Coronary artery (tissue), 2 donors: Measurements from ENCODE around the gene COL9A1.
"Not testable (repeated sequence)": the region's sequence is repeated elsewhere in the genome, so short reads cannot be mapped to it uniquely, and the experiment has no call there.

Experiments
- DNase-seq: peaks from one replicate; pipeline ENCODE4 v3.0.0-alpha.2; 2017; ENCODE audit warnings: low spot score
- H3K27ac ChIP-seq, 2 donors: fragments of 200-600 bp; sonication (generic); one replicate each; pipeline ENCODE4 v1.5.1; 2016 to 2019
- H3K4me3 ChIP-seq: fragments of 200-600 bp; sonication (generic); 2 replicates; pipeline ENCODE4 v1.5.1; 2016; ENCODE audit warnings: mild to moderate bottlenecking, moderate library complexity
- CTCF ChIP-seq: fragments of 200-600 bp; sonication (generic); IDR thresholded peaks from one replicate; pipeline ENCODE4 v1.5.1; 2019; ENCODE audit warnings: antibody characterized with exemption

Gene COL9A1

DNA sequence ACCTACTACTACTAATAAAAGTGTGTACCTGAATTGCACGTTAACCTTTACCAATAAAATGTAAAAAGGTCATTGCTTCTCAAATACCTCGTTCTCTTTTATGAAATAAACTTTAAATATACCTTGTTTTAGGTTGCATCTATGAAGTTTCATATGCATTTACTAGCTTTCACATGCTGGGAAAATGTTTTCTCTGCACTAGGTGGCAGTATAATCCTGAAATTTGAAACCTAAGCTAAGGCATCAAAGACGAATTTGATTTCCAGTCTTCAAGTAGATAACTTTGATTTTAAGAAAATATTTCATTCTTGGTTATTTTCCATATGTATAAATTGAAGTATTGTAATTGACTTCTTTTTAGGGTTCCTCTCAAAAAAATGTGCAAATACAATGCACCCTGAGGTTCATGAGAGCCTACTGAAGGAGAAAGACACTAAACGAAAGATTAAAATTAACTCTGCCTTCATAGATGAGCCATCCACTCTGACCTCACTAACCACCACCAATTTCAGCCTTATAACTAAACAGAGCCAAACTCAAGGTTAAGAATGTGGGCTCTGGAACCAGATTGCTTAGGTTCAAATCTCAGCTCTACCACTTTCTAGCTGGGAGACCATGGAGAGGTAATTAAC, 7.3 kb upstream of the COL9A1 start:
- H3K4me3 ChIP-seq = no peak overlapping the region
- DNase-seq = no peak
- no peak for TF ChIP-seq CTCF
- H3K27ac ChIP-seq = no peak overlapping the region

DNA sequence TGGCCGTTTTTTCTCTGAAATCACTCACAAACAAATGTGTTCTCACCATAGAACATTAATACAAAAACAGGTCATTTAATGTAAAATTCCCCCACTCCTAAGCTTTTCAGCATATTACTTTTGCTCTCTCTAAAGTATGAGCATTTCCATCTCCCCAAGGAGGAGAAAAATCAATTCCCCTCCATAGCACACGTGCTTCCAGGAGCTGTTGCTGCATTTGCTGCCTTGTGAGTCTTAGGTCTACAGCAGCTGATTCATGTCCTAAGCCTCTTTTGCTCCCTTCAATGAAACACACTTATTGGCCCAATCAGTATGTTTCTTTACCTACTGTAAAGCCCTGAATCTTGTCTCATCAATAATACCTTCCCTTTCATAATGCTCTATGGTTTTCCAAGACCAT, 6.4 kb upstream of the COL9A1 start:
- H3K27ac ChIP-seq = no peak overlapping the region
- TF ChIP-seq CTCF = no peak
- DNase-seq = no peak
- H3K4me3 ChIP-seq = no peak overlapping the region

DNA sequence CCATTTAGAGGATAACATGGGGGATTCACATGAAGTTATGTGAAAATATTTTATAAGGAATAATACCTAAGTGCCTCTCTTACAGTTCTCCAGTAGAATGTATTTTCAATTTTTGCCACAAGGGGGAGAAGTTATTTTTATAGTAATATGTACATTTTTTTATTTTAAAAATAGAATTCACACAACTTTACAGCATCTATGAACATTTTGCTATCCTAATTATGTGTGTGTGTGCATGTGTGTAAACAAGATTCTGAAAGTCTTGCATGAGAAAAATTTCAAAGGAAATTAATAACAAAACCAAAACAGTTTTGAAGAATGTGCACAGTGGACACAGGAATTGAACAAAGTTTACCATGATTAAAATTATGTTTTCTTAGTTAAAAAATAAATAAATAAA, 5.3 kb upstream of the COL9A1 start:
- not testable (repeated sequence) for H3K27ac ChIP-seq, DNase-seq, H3K4me3 ChIP-seq

DNA sequence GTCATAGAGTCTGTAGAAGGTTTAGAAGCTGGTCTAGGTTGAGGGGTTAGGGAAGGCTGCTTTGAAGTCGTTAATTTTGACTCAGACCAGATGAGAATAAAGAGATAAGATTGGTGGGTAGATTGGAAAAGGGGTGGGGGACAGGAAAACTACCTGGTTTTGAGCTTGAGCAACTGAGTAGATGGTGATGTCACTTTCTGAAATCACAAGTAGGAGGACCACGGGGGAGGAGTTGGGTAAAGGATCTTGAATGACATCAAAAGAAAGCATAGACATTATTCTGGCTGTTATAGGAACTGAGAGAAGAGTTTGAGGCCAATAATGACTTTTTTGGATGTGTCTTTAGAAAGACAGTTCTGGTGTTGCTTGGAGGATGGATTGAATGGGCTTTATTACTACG, 4.1 kb upstream of the COL9A1 start:
- Histone ChIP-seq H3K4me3 (no peak overlapping the region), H3K27ac (no peak overlapping the region)
- no peak for TF ChIP-seq CTCF
- no peak for DNase-seq

GRCh38 chr6:70304616-70305015, 1.7 kb upstream of the COL9A1 start:
- DNase-seq = no peak
- no peak overlapping the region for H3K4me3 ChIP-seq
- no peak for TF ChIP-seq CTCF
- H3K27ac ChIP-seq = no peak overlapping the region

DNA sequence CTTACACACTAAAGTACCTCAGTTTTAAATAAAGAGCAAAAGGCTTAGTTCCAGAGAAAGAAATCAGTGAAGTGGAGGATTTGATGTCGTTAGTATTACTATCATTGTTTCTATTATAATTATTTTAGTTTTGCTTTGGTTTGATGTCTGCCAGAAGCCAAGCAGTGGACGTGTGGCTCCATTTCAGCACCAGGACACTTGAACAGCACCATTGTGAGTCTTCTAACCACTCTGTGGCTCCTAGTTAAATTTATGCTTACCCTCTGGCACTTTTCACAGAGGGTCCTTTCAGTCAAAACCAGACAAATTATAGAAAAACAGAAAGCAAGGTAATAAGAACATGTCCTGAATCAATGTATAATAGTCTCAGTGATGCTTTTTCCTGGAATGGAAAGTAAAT, 3.4 kb downstream of the COL9A1 start:
- TF ChIP-seq CTCF = no peak
- no peak for DNase-seq
- no peak overlapping the region for H3K27ac ChIP-seq
- no peak overlapping the region for H3K4me3 ChIP-seq

GRCh38 chr6:70298068-70298467, 4.8 kb downstream of the COL9A1 start:
- Histone ChIP-seq H3K27ac (no peak overlapping the region), H3K4me3 (no peak overlapping the region)
- no peak for TF ChIP-seq CTCF
- no peak for DNase-seq

GRCh38 chr6:70292193-70292592, 10.7 kb downstream of the COL9A1 start:
- DNase-seq = no peak
- no peak for TF ChIP-seq CTCF
- H3K27ac ChIP-seq = no peak overlapping the region
- no peak overlapping the region for H3K4me3 ChIP-seq
